ENCODE measurements around the gene C2orf49.
"Not testable (repeated sequence)": the region's sequence is repeated elsewhere in the genome, so short reads cannot be mapped to it uniquely, and the experiment has no call there.

Gene C2orf49

GRCh38 chr2:105321875-105322646 is 15.3 kb upstream of the C2orf49 start:
- no peak for DNase-seq (ENCODE audit: low read depth in 2 of 2)

- no peak for DNase-seq (ENCODE audit: low read depth in 2 of 2)
Measured at GRCh38 chr2:105323111-105323510, 14.2 kb upstream of the C2orf49 start.

GRCh38 chr2:105324101-105324500 is 13.2 kb upstream of the C2orf49 start:
- no peak for DNase-seq (ENCODE audit: low read depth in 2 of 2)

GRCh38 chr2:105324732-105325131 is 12.6 kb upstream of the C2orf49 start:
- no peak for DNase-seq (ENCODE audit: low read depth in 2 of 2)

- no peak for DNase-seq (ENCODE audit: low read depth in 2 of 2)
Measured at GRCh38 chr2:105325389-105325963, 11.9 kb upstream of the C2orf49 start.

GRCh38 chr2:105327271-105327670 is 10.1 kb upstream of the C2orf49 start:
- not testable (repeated sequence) for DNase-seq (ENCODE audit: low read depth in 2 of 2)

- DNase-seq (ENCODE audit: low read depth in 2 of 2), result no peak
Measured at GRCh38 chr2:105327690-105328089, 9.7 kb upstream of the C2orf49 start.

- peak in 1 of 2 donors; percentile 11 for DNase-seq (ENCODE audit: low read depth in 2 of 2)
Measured at GRCh38 chr2:105328281-105329196, 8.8 kb upstream of the C2orf49 start.

GRCh38 chr2:105329197-105329554 is 8.2 kb upstream of the C2orf49 start:
- DNase-seq (ENCODE audit: low read depth in 2 of 2), result no peak

- DNase-seq (ENCODE audit: low read depth in 2 of 2), result peak; percentile 5 to 51
Measured at GRCh38 chr2:105329561-105330495, 7.5 kb upstream of the C2orf49 start, which contains the start of gene TGFBRAP1. TSS of gene TGFBRAP1 (minus strand) at chr2:105329735. CDS start at chr2:105308301, 21,434 bp downstream.

- no peak for DNase-seq (ENCODE audit: low read depth in 2 of 2)
Measured at GRCh38 chr2:105330681-105331375, 6.5 kb upstream of the C2orf49 start.

- DNase-seq (ENCODE audit: low read depth in 2 of 2), result no peak
Measured at GRCh38 chr2:105334211-105334610, 3.1 kb upstream of the C2orf49 start.

GRCh38 chr2:105335469-105335868 is 1.9 kb upstream of the C2orf49 start:
- no peak for DNase-seq (ENCODE audit: low read depth in 2 of 2)

- DNase-seq (ENCODE audit: low read depth in 2 of 2), result no peak
Measured at GRCh38 chr2:105336786-105337121, 586 bp upstream of the C2orf49 start.

- no peak for DNase-seq (ENCODE audit: low read depth in 2 of 2)
Measured at GRCh38 chr2:105338020-105338385, 663 bp downstream of the C2orf49 start.

- DNase-seq (ENCODE audit: low read depth in 2 of 2), result no peak
Measured at GRCh38 chr2:105339414-105339813, 2.1 kb downstream of the C2orf49 start.

- no peak for DNase-seq (ENCODE audit: low read depth in 2 of 2)
Measured at GRCh38 chr2:105344704-105345345, 7.5 kb downstream of the C2orf49 start.

- DNase-seq (ENCODE audit: low read depth in 2 of 2), result no peak
Measured at GRCh38 chr2:105357122-105357521, 19.8 kb downstream of the C2orf49 start.

- DNase-seq (ENCODE audit: low read depth in 2 of 2), result no peak
Measured at GRCh38 chr2:105358593-105358992, 21.3 kb downstream of the C2orf49 start.

Measured in stimulated activated CD8-positive, alpha-beta memory T cell treated with anti-CD3 and anti-CD28 coated beads, Interleukin-7, amount 100 ng/mL, for 4 hours (primary cell).